HFF-Myc (cell line): ENCODE data around the gene HIVEP3.

Source experiments
- DNase-seq: peaks from one replicate; pipeline ENCODE4 v3.0.0-alpha.2; 2011; ENCODE audit warnings: low read depth; ENCODE audit errors: extremely low read depth
- H3K4me3 ChIP-seq: replicated peaks from 2 replicates; pipeline ENCODE4 v1.5.1; 2011; ENCODE audit warnings: low read depth, mild to moderate bottlenecking, control low read depth, low read length
- CTCF ChIP-seq: IDR thresholded peaks from 2 replicates; pipeline ENCODE4 v1.5.1; 2012; ENCODE audit warnings: mild to moderate bottlenecking, low read depth, low read length, control low read depth; ENCODE audit errors: missing control alignments

Gene HIVEP3

GRCh38 chr1:41727749-41728115, 191.0 kb downstream of the HIVEP3 start:
- no peak overlapping the region for H3K4me3 ChIP-seq
- TF ChIP-seq CTCF, result no peak
- DNase-seq, result no peak

GRCh38 chr1:41726899-41727748, 191.6 kb downstream of the HIVEP3 start:
- DNase-seq, result no peak
- no peak for TF ChIP-seq CTCF
- no peak overlapping the region for H3K4me3 ChIP-seq

- no peak overlapping the region for H3K4me3 ChIP-seq
- DNase-seq, result no peak
- no peak for TF ChIP-seq CTCF
Measured at GRCh38 chr1:41726292-41726691, 192.4 kb downstream of the HIVEP3 start.

- TF ChIP-seq CTCF, result no peak
- DNase-seq, result no peak
- no peak overlapping the region for H3K4me3 ChIP-seq
Measured at GRCh38 chr1:41724926-41725325, 193.8 kb downstream of the HIVEP3 start.

- H3K4me3 ChIP-seq, result no peak overlapping the region
- no peak for TF ChIP-seq CTCF
- no peak for DNase-seq
Measured at GRCh38 chr1:41724248-41724647, 194.5 kb downstream of the HIVEP3 start.

- no peak for TF ChIP-seq CTCF
- no peak for DNase-seq
- H3K4me3 ChIP-seq, result no peak overlapping the region
Measured at GRCh38 chr1:41723786-41724185, 194.9 kb downstream of the HIVEP3 start.

- DNase-seq, result no peak
- no peak overlapping the region for H3K4me3 ChIP-seq
- TF ChIP-seq CTCF, result no peak
Measured at GRCh38 chr1:41722184-41722583, 196.5 kb downstream of the HIVEP3 start.
